HG03558 (cell line): ENCODE data around the gene STXBP3.
"Not testable (repeated sequence)": the region's sequence is repeated elsewhere in the genome, so short reads cannot be mapped to it uniquely, and the experiment has no call there.

Source experiments
- ATAC-seq: cut with Tn5 transposase; IDR thresholded peaks from one replicate; pipeline ENCODE4 v1.9.1; 2021; ENCODE audit warnings: moderate number of reproducible peaks; ENCODE audit not compliant: unreplicated experiment; ENCODE audit errors: extremely low read depth

The STXBP3 gene

GRCh38 chr1:108725906-108726305, 20.6 kb upstream of the STXBP3 start:
- ATAC-seq = no peak

- ATAC-seq = no peak
Observed at GRCh38 chr1:108728327-108728923, 18.0 kb upstream of the STXBP3 start.

DNA sequence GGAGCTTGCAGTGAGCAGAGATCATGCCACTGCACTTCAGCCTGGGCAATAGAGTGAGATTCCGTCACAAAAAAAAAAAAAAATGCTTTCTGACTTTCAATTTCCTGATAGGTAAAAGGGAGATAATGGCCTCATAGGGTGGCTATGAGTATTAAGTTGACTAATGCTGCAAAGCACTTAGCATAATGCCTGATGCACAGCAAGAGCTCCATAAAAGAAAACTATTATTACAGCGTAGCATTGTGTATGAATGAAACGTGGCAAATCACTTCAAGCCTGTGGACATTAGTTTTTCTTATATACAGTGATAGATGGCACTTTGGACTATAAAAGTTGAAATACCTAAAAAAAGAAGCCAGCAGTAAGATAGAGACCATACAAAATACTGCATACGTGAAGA, 17.0 kb upstream of the STXBP3 start:
- no peak for ATAC-seq

- no peak for ATAC-seq
Observed at GRCh38 chr1:108732398-108732797, 14.1 kb upstream of the STXBP3 start.

- no peak for ATAC-seq
Observed at GRCh38 chr1:108734171-108734865, 12.2 kb upstream of the STXBP3 start.

GRCh38 chr1:108742253-108742652, 4.2 kb upstream of the STXBP3 start:
- no peak for ATAC-seq

DNA sequence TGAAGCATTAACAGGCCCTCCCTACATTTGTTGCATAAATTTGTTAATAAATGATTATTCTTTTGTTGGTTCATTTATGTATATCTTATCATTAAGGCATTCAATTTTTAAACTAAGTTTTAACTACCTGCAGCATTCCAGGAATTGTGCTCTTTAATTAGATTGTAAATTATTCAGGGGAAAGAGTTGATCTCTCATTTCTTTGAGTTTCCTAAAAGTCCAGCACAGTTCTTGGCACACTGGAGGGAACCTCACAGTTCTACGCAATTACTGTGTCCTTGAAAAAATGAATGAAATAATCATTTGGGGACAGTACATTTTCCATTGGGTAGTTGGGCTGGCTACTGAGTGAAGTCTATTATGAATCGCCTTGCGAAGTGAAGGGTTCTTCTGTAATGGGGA, 493 bp upstream of the STXBP3 start:
- no peak for ATAC-seq

DNA sequence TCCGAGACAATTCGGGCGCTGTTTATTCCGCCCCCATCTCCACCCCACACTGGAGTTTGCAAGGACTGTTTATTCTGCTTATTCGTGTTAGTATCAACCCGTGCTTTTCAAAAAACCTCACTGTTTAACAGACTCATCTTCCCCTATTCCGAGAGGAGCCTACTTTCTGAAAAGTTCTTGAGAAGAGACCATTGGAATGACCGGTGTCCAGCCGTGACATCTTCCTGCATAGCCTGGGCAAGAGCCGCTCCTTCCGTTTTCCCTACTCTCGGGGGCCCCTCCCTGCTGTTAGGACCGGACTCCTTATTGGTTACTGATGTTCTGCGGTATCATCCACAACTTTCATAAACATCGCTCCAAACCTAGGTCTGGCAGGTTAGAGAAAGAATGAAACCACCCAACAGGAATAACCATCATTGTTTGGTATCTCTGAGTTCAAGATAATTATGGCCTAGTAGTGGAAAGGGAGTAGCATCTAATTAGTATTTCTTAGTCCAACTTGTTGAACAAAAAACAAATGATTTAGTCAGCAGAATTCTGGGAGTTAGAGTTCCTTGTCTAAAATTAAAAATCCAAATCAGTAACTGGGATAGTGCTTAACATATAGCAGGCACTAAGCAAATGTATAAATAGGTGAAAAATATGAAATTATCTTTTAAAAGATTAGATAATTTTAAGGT, 837 bp downstream of the STXBP3 start:
- ATAC-seq = no peak

DNA sequence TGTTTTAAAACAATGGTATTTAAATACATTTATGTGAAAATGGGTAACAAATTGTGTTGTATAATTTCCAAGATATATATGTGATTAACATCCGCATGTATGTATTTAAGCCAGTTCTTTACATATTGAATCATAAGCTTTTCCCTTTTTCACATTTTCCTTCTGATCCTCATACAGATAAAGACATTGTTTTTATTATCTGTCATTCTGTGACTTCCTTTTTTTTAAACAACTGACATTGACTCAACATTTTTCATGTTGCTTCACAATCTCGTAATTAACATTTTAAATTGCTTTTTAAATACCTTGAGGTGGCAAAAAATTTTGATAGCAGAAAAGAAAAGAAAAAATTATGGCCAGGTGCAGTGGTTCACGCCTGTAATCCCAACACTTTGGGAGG, 1.4 kb downstream of the STXBP3 start:
- ATAC-seq = no peak

- ATAC-seq = no peak
Observed at GRCh38 chr1:108749081-108749480, 2.6 kb downstream of the STXBP3 start.

- no peak for ATAC-seq
Observed at GRCh38 chr1:108750476-108751181, 4.2 kb downstream of the STXBP3 start.

DNA sequence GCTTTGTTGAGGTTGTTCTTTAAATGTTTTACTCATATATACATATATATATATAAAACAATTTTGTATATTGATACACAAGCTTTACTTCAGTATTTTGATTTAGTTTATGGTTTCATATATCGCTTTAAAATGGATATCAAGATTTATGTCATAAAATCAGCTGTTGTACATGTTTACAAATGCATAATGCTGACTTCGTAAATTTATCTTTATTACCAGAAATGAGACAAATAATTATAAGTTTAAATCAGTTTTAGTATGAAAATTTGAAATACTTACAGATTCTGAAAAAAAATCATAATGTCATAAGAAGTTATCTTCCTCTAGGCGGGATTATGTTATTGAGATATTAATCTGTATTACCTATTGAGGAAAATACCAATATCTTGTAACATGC, 6.9 kb downstream of the STXBP3 start:
- ATAC-seq = no peak

GRCh38 chr1:108758796-108759195, 12.3 kb downstream of the STXBP3 start:
- ATAC-seq = no peak

DNA sequence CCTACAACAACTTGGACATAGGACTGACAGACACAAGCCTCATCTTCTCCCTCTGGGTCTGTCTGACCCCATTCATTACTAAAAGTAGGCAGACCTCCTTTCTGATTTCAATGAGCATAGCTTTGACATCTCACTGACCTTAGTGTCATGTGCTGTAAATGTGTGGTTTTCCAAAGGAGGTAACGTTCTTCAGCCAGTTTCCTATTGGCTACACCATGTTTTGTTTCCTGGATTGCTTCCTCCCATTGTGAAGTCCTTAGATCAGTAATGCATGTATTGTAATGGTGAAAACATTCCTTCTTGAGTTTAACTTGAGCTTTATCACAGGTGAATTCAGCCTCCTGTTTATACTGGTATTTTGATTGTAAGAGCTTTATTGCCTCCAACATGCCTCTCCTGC, 20.6 kb downstream of the STXBP3 start:
- ATAC-seq = no peak

GRCh38 chr1:108767708-108768107, 21.2 kb downstream of the STXBP3 start:
- ATAC-seq = no peak

- no peak for ATAC-seq
Observed at GRCh38 chr1:108777839-108778238, 31.4 kb downstream of the STXBP3 start.

DNA sequence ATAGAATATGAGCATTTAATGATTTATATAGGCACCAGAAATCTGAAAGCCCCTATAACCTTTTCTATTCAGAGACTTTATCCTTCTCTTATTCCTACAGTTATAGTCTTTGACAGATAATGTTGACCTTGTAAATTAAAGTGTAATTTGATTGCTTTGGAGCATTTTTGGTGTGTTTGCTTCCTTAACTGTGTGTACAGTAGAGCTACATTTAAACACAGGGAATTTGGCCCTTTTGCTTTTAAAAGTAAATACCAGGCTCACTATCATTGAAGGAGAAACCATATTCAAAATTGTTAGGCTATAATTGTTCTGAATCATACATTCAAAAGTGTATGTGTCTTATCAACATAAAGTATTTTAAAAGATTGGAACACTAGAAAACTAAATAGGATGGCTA, 33.0 kb downstream of the STXBP3 start:
- no peak for ATAC-seq

- ATAC-seq = no peak
Observed at GRCh38 chr1:108780937-108781574, 34.6 kb downstream of the STXBP3 start.

- ATAC-seq = not testable (repeated sequence)
Observed at GRCh38 chr1:108781575-108781944, 35.1 kb downstream of the STXBP3 start.

GRCh38 chr1:108785264-108785663, 38.8 kb downstream of the STXBP3 start:
- ATAC-seq = no peak

DNA sequence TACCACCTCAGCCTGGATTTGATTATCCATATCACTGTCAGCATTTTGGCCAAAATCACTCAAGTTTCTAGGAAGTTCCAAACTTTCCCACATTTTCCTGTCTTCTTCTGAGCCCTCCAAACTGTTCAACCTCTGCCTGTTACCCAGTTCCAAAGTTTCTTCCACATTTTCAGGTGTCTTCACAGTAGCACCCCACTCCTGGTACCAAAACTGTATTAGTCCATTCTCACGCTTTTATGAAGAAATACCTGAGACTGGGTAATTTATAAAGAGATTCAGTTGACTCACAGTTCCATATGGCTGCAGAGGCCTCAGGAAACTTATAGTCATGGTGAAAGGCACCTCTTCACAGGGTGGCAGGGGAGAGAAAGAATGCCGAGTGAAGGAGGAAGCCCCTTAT, 39.4 kb downstream of the STXBP3 start:
- ATAC-seq = no peak
